H9 (cell line): ENCODE measurements around the gene EPB41L4A. TPM values are rescaled to one million over a fixed set of nuclear protein-coding genes. Genes with fewer than 3 reads are reported as not detected.
"Not testable (repeated sequence)": the region's sequence is repeated elsewhere in the genome, so short reads cannot be mapped to it uniquely, and the experiment has no call there.

Experiments used
- DNase-seq: peaks from one replicate; pipeline ENCODE4 v3.0.0-alpha.2; 2017
- H2AFZ ChIP-seq: one replicate; pipeline ENCODE4 v1.6.1; 2013; ENCODE audit warnings: mild to moderate bottlenecking, low read length, control low read depth, moderate library complexity
- H2AK5ac ChIP-seq: 2 replicates; pipeline ENCODE4 v1.6.1; 2013; ENCODE audit warnings: low read length, control low read depth, mixed read lengths; ENCODE audit not compliant: insufficient read length
- H2BK120ac ChIP-seq: one replicate; pipeline ENCODE4 v1.6.1; 2013; ENCODE audit warnings: low read depth, mild to moderate bottlenecking, low read length, control low read depth, inconsistent platforms; ENCODE audit not compliant: poor library complexity, severe bottlenecking
- H2BK12ac ChIP-seq: 2 replicates; pipeline ENCODE4 v1.6.1; 2013; ENCODE audit warnings: low read length, control low read depth, mixed read lengths, low read depth; ENCODE audit not compliant: insufficient read length
- H2BK15ac ChIP-seq: 2 replicates; pipeline ENCODE4 v1.6.1; 2013; ENCODE audit warnings: low read depth, low read length, control low read depth
- H2BK20ac ChIP-seq: one replicate; pipeline ENCODE4 v1.6.1; 2013; ENCODE audit warnings: low read depth, mild to moderate bottlenecking, low read length, control low read depth, inconsistent platforms; ENCODE audit not compliant: poor library complexity, severe bottlenecking
- H2BK5ac ChIP-seq: 2 replicates; pipeline ENCODE4 v1.6.1; 2013; ENCODE audit warnings: low read length, control low read depth, mixed read lengths; ENCODE audit not compliant: insufficient read length
- H3K14ac ChIP-seq: 2 replicates; pipeline ENCODE4 v1.6.1; 2013; ENCODE audit warnings: low read length, control low read depth; ENCODE audit not compliant: insufficient read depth
- H3K18ac ChIP-seq: 2 replicates; pipeline ENCODE4 v1.6.1; 2013; ENCODE audit warnings: low read depth, mild to moderate bottlenecking, mixed read lengths, low read length, control low read depth; ENCODE audit not compliant: insufficient read length
- H3K23ac ChIP-seq: 2 replicates; pipeline ENCODE4 v1.6.1; 2013; ENCODE audit warnings: low read length, control low read depth, mixed read lengths, low read depth; ENCODE audit not compliant: insufficient read length
- H3K23me2 ChIP-seq: 2 replicates; pipeline ENCODE4 v1.6.1; 2013; ENCODE audit warnings: low read depth, mild to moderate bottlenecking, mixed read lengths, low read length, control low read depth; ENCODE audit not compliant: insufficient read length, poor library complexity, severe bottlenecking
- H3K27ac ChIP-seq: 2 replicates; pipeline ENCODE4 v1.5.1; 2013; ENCODE audit warnings: low read length, control low read depth, mixed read lengths, low read depth; ENCODE audit not compliant: insufficient read length
- H3K27me3 ChIP-seq: 2 replicates; pipeline ENCODE4 v1.6.1; 2013; ENCODE audit warnings: low read length, control low read depth, inconsistent platforms; ENCODE audit not compliant: insufficient read depth
- H3K4ac ChIP-seq: 2 replicates; pipeline ENCODE4 v1.6.1; 2013; ENCODE audit warnings: low read depth, mild to moderate bottlenecking, control low read depth, inconsistent platforms, low read length, moderate library complexity
- H3K4me1 ChIP-seq: 2 replicates; pipeline ENCODE4 v1.6.1; 2013; ENCODE audit warnings: low read length, control low read depth, inconsistent platforms; ENCODE audit not compliant: insufficient read depth
- H3K4me2 ChIP-seq: 2 replicates; pipeline ENCODE4 v1.6.1; 2013; ENCODE audit warnings: low read length, control low read depth, mixed read lengths; ENCODE audit not compliant: insufficient read length, insufficient read depth
- H3K56ac ChIP-seq: 2 replicates; pipeline ENCODE4 v1.6.1; 2013; ENCODE audit warnings: low read depth, mild to moderate bottlenecking, mixed read lengths, low read length, control low read depth; ENCODE audit not compliant: insufficient read length
- H3K79me1 ChIP-seq: 2 replicates; pipeline ENCODE4 v1.6.1; 2013; ENCODE audit warnings: low read depth, mild to moderate bottlenecking, moderate library complexity, low read length, control low read depth, inconsistent platforms; ENCODE audit not compliant: insufficient read depth, poor library complexity, severe bottlenecking
- H3K79me2 ChIP-seq: 2 replicates; pipeline ENCODE4 v1.6.1; 2013; ENCODE audit warnings: low read length, control low read depth, inconsistent platforms; ENCODE audit not compliant: insufficient read depth
- H3K9ac ChIP-seq: 2 replicates; pipeline ENCODE4 v1.6.1; 2013; ENCODE audit warnings: low read length, control low read depth, mixed read lengths; ENCODE audit not compliant: insufficient read length; ENCODE audit errors: extremely low read depth
- H3K9me3 ChIP-seq: one replicate; pipeline ENCODE4 v1.6.1; 2013; ENCODE audit warnings: low read depth, low read length, inconsistent platforms; ENCODE audit not compliant: control insufficient read depth
- H3T11ph ChIP-seq: one replicate; pipeline ENCODE4 v1.6.1; 2013; ENCODE audit warnings: mild to moderate bottlenecking, low read length, control low read depth, inconsistent platforms
- H4K20me1 ChIP-seq: one replicate; pipeline ENCODE4 v1.6.1; 2013; ENCODE audit not compliant: control insufficient read depth, insufficient read length, insufficient read depth
- H4K5ac ChIP-seq: 2 replicates; pipeline ENCODE4 v1.6.1; 2013; ENCODE audit warnings: low read depth, mild to moderate bottlenecking, mixed read lengths, low read length, control low read depth; ENCODE audit not compliant: insufficient read length
- H4K8ac ChIP-seq: replicated peaks from 2 replicates; pipeline ENCODE4 v1.6.1; 2013; ENCODE audit warnings: low read length, control low read depth, mixed read lengths, low read depth; ENCODE audit not compliant: insufficient read length
- H4K91ac ChIP-seq: 2 replicates; pipeline ENCODE4 v1.6.1; 2013; ENCODE audit warnings: low read depth, mild to moderate bottlenecking, moderate library complexity, mixed read lengths, low read length, control low read depth; ENCODE audit not compliant: insufficient read length
- H3K27ac Mint-ChIP-seq, 3 experiments: 2 replicates in 2 of 3; 3 replicates in 1 of 3; pipeline ENCODE4 v1.8.0; 2020 to 2021; ENCODE audit warnings: mixed read lengths in 3 of 3, mild to moderate bottlenecking in 1 of 3, moderate library complexity in 1 of 3
- H3K27me3 Mint-ChIP-seq: 2 replicates; pipeline ENCODE4 v1.8.0; 2021; ENCODE audit warnings: low read depth, mild to moderate bottlenecking, moderate library complexity, mixed read lengths
- H3K36me3 Mint-ChIP-seq, 3 experiments: 2 replicates in 2 of 3; 3 replicates in 1 of 3; pipeline ENCODE4 v1.8.0; 2020 to 2021; ENCODE audit warnings: low read depth in 3 of 3, mixed read lengths in 3 of 3; ENCODE audit not compliant: insufficient read depth in 1 of 3
- H3K4me1 Mint-ChIP-seq, 2 experiments: 2 replicates each; pipeline ENCODE4 v1.8.0; 2020; ENCODE audit warnings: mixed read lengths in 2 of 2
- H3K4me3 Mint-ChIP-seq, 2 experiments: 2 replicates in 1 of 2; 3 replicates in 1 of 2; pipeline ENCODE4 v1.8.0; 2020 to 2021; ENCODE audit warnings: mild to moderate bottlenecking in 2 of 2, mixed read lengths in 2 of 2, moderate library complexity in 1 of 2
- H3K9me3 Mint-ChIP-seq, 2 experiments: 2 replicates in 1 of 2; 3 replicates in 1 of 2; pipeline ENCODE4 v1.8.0; 2020; ENCODE audit warnings: mild to moderate bottlenecking in 2 of 2, mixed read lengths in 2 of 2, moderate library complexity in 1 of 2
- CTCF ChIP-seq: fragments of 200-600 bp; sonication (generic); conservative IDR thresholded peaks from 3 replicates; pipeline ENCODE4 v1.8.0; 2021; ENCODE audit warnings: antibody characterized with exemption, mild to moderate bottlenecking
- WGBS: extraction: QIAGEN DNeasy Blood & Tissue Kit; methylation state at CpG from one replicate; pipeline ENCODE4 v1.1.7; 2013; ENCODE audit warnings: missing lambda C conversion rate, low lambda C conversion rate, mixed read lengths; ENCODE audit not compliant: insufficient read length; ENCODE audit errors: extremely low coverage; 5-methylcytosine and 5-hydroxymethylcytosine counted together
- total RNA-seq: library from RNA; stranded (reverse); gene quantifications from 2 replicates; pipeline ENCODE4 v1.2.1, GENCODE V29; 2021

Gene EPB41L4A
- total RNA-seq, 1 experiment from 2014 or later, result 4.9 TPM

- Histone ChIP-seq H3K4me1 (no peaks in the 10 kb centered on the region; the same call in 1 of the 2 replicates), H3K14ac (no peak overlapping the region), H4K20me1 (no peaks in the 10 kb centered on the region), H3K18ac (no peak overlapping the region), H4K8ac (no peak overlapping the region), H3K79me2 (no peaks in the 10 kb centered on the region), H2BK5ac (no peak overlapping the region), H2AK5ac (no peak overlapping the region), H3K23me2 (no peaks in the 10 kb centered on the region), H3K4ac (no peak overlapping the region), H3K27me3 (no peaks in the 10 kb centered on the region), H4K91ac (no peak overlapping the region), H3K9ac (no peak overlapping the region), H3K27ac (no peak overlapping the region), H2BK15ac (no peak overlapping the region), H3K9me3 (no peaks in the 10 kb centered on the region), H3K4me2 (no peak overlapping the region), H3K23ac (no peak overlapping the region), H2BK120ac (no peak overlapping the region), H3K56ac (no peak overlapping the region), H2BK20ac (no peak overlapping the region), H3T11ph (no peak overlapping the region), H4K5ac (no peak overlapping the region), H2BK12ac (no peak overlapping the region), H3K79me1 (no peaks in the 10 kb centered on the region), H2AFZ (no peak overlapping the region)
- no peaks in the 10 kb centered on the region for H3K27me3 Mint-ChIP-seq
- no peaks in the 10 kb centered on the region for H3K36me3 Mint-ChIP-seq
- DNase-seq, result no peak
- H3K4me3 Mint-ChIP-seq, result no peak overlapping the region
- no CpG with 5 or more reads among the region's 3 CpGs for WGBS
- no peak overlapping the region for H3K27ac Mint-ChIP-seq
- no peak for TF ChIP-seq CTCF
- peaks cover 6 to 10% of the 10 kb centered on the region in 2 experiments for H3K4me1 Mint-ChIP-seq
- no peaks in the 10 kb centered on the region for H3K9me3 Mint-ChIP-seq
Observed at GRCh38 chr5:112226215-112226614, 192.9 kb downstream of the EPB41L4A start.

GRCh38 chr5:112222997-112223396 lies 196.1 kb downstream of the EPB41L4A start:
- not testable (repeated sequence) for H2AFZ ChIP-seq, H2BK12ac ChIP-seq, H3K4me3 Mint-ChIP-seq, H3K14ac ChIP-seq, H3K9me3 Mint-ChIP-seq, H3K27me3 ChIP-seq, H2BK20ac ChIP-seq, H4K5ac ChIP-seq, H2BK120ac ChIP-seq, H3K23me2 ChIP-seq, H2BK15ac ChIP-seq, H3K27me3 Mint-ChIP-seq, DNase-seq, H3K4me1 ChIP-seq, H3K56ac ChIP-seq, H3K27ac Mint-ChIP-seq, H4K8ac ChIP-seq, H2BK5ac ChIP-seq, H3K4me2 ChIP-seq, H2AK5ac ChIP-seq, H3K23ac ChIP-seq, H4K20me1 ChIP-seq, H3K27ac ChIP-seq, H3T11ph ChIP-seq, H3K4ac ChIP-seq, H3K79me1 ChIP-seq, H4K91ac ChIP-seq, H3K9ac ChIP-seq, H3K9me3 ChIP-seq, H3K79me2 ChIP-seq, H3K36me3 Mint-ChIP-seq, H3K18ac ChIP-seq
- peaks cover 11 to 14% of the 10 kb centered on the region in 2 experiments for H3K4me1 Mint-ChIP-seq
- WGBS, result no CpG with 5 or more reads among the region's 7 CpGs
